Peyer's patch (tissue), 4 donors: ENCODE results near the gene SH3RF3. TPM values are rescaled to one million over a fixed set of nuclear protein-coding genes. Genes with fewer than 3 reads are reported as not detected.

ENCODE experiments used
- DNase-seq, 3 donors: peaks; one replicate each; pipeline ENCODE4 v3.0.0-alpha.2; 2017 to 2019
- H3K27ac ChIP-seq, 4 donors: fragments of 200-600 bp; sonication (generic); one replicate each; pipeline ENCODE4 v1.5.1; 2016 to 2019
- H3K27me3 ChIP-seq, 2 donors: fragments of 200-600 bp; sonication (generic); one replicate each; pipeline ENCODE4 v1.5.1; 2019
- H3K36me3 ChIP-seq, 3 donors: fragments of 200-600 bp; sonication (generic); one replicate each; pipeline ENCODE4 v1.5.1; 2016 to 2019
- H3K4me1 ChIP-seq, 4 donors: fragments of 200-600 bp; sonication (generic); one replicate each; pipeline ENCODE4 v1.5.1; 2016 to 2019
- H3K4me3 ChIP-seq, 4 donors: fragments of 200-600 bp; sonication (generic); 1 replicate in 3 of 4; 2 replicates in 1 of 4; pipeline ENCODE4 v1.5.1; 2016 to 2019; ENCODE audit warnings: mild to moderate bottlenecking in 1 of 4
- H3K9me3 ChIP-seq, 4 donors: fragments of 200-600 bp; sonication (generic); one replicate each; pipeline ENCODE4 v1.5.1; 2016 to 2019; ENCODE audit warnings: mild to moderate bottlenecking in 1 of 4
- POLR2A ChIP-seq, 2 donors: fragments of 450-650 bp; IDR thresholded peaks; one replicate each; pipeline ENCODE4 v1.5.1; 2017; ENCODE audit warnings: antibody characterized with exemption in 2 of 2, mild to moderate bottlenecking in 2 of 2, moderate library complexity in 2 of 2
- total RNA-seq, 4 donors: library from RNA; depleted of rRNA; stranded (reverse); fragments of >200 nt; gene quantifications; one replicate each; pipeline ENCODE4 v1.1.0, GENCODE V29; 2016
- TF ChIP-seq, protein P1 (sequence below), 6 experiments: fragments of 450-650 bp in 4 of 6; fragments of 200-600 bp in 2 of 6; sonication (generic) in 1 of 6; IDR thresholded peaks; one replicate each; pipeline ENCODE4 v1.5.1; 2017 to 2019; ENCODE audit warnings: antibody characterized with exemption in 6 of 6, mild to moderate bottlenecking in 3 of 6, moderate library complexity in 1 of 6

SH3RF3 gene
- total RNA-seq, 4 donors from 2014 or later: 1.1 to 5.0 (median 3.3) TPM

- Histone ChIP-seq H3K27me3 (no peaks in the 10 kb centered on the region), H3K9me3 (no peaks in the 10 kb centered on the region), H3K36me3 (no peaks in the 10 kb centered on the region), H3K4me3 (no peak overlapping the region), H3K4me1 (peaks cover 0 to 16% (median 0%) of the 10 kb centered on the region in 4 donors), H3K27ac (peak overlapping the region in 1 of 4 donors; percentile 18)
- TF ChIP-seq POLR2A (IDR thresholded peaks at IDR 0.05): no peak
- TF ChIP-seq, protein P1, sequence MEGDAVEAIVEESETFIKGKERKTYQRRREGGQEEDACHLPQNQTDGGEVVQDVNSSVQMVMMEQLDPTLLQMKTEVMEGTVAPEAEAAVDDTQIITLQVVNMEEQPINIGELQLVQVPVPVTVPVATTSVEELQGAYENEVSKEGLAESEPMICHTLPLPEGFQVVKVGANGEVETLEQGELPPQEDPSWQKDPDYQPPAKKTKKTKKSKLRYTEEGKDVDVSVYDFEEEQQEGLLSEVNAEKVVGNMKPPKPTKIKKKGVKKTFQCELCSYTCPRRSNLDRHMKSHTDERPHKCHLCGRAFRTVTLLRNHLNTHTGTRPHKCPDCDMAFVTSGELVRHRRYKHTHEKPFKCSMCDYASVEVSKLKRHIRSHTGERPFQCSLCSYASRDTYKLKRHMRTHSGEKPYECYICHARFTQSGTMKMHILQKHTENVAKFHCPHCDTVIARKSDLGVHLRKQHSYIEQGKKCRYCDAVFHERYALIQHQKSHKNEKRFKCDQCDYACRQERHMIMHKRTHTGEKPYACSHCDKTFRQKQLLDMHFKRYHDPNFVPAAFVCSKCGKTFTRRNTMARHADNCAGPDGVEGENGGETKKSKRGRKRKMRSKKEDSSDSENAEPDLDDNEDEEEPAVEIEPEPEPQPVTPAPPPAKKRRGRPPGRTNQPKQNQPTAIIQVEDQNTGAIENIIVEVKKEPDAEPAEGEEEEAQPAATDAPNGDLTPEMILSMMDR (IDR thresholded peaks at IDR 0.05): no peak
- DNase-seq: no peak
Observed at GRCh38 chr2:109247340-109247739, 118.3 kb downstream of the SH3RF3 start.

- no peaks in the 10 kb centered on the region for H3K36me3 ChIP-seq
- H3K27me3 ChIP-seq: no peaks in the 10 kb centered on the region
- no peak for DNase-seq
- TF ChIP-seq, protein P1 (IDR thresholded peaks at IDR 0.05): no peak
- TF ChIP-seq POLR2A (IDR thresholded peaks at IDR 0.05): no peak
- no peaks in the 10 kb centered on the region for H3K9me3 ChIP-seq
- H3K4me3 ChIP-seq: no peak overlapping the region
- peaks cover 0 to 16% (median 0%) of the 10 kb centered on the region in 4 donors for H3K4me1 ChIP-seq
- peak overlapping the region in 1 of 4 donors; percentile 18 for H3K27ac ChIP-seq
Observed at GRCh38 chr2:109247812-109248211, 118.8 kb downstream of the SH3RF3 start.

GRCh38 chr2:109248590-109248989 lies 119.6 kb downstream of the SH3RF3 start:
- Histone ChIP-seq H3K27me3 (no peaks in the 10 kb centered on the region), H3K27ac (no peak overlapping the region), H3K4me1 (peaks cover 0 to 12% (median 0%) of the 10 kb centered on the region in 4 donors), H3K9me3 (no peaks in the 10 kb centered on the region), H3K36me3 (no peaks in the 10 kb centered on the region), H3K4me3 (no peak overlapping the region)
- DNase-seq: no peak
- no peak for TF ChIP-seq POLR2A (IDR thresholded peaks at IDR 0.05)
- TF ChIP-seq, protein P1 (IDR thresholded peaks at IDR 0.05): no peak

DNA sequence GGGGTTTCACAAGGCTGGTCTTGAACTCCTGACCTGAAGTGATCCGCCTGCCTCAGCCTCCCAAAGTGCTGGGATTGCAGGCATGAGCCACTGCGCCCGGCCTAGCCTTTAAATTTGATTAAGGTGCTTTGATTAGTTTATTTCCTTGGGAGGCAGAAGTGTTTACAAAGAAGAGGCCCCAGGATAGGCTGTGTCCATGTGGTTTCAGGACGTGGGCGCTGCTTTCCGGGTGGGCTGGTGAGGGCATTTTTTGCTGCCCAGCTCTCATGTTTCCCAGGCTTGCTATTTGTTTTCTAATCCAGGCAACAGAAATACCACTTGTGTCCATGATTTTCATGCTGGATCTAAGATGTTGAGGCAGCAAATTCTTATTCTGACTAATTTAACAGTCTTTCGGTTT lies 124.2 kb downstream of the SH3RF3 start:
- Histone ChIP-seq H3K27me3 (no peaks in the 10 kb centered on the region), H3K27ac (no peak overlapping the region), H3K4me3 (no peak overlapping the region), H3K4me1 (peaks cover 0 to 5% (median 0%) of the 10 kb centered on the region in 4 donors), H3K9me3 (no peaks in the 10 kb centered on the region), H3K36me3 (no peaks in the 10 kb centered on the region)
- TF ChIP-seq, protein P1 (IDR thresholded peaks at IDR 0.05): no peak
- TF ChIP-seq POLR2A (IDR thresholded peaks at IDR 0.05): no peak
- DNase-seq: no peak

GRCh38 chr2:109254174-109254904 lies 125.3 kb downstream of the SH3RF3 start:
- TF ChIP-seq POLR2A (IDR thresholded peaks at IDR 0.05): no peak
- TF ChIP-seq, protein P1 (IDR thresholded peaks at IDR 0.05): no peak
- no peak overlapping the region for H3K27ac ChIP-seq
- H3K9me3 ChIP-seq: no peaks in the 10 kb centered on the region
- H3K36me3 ChIP-seq: no peaks in the 10 kb centered on the region
- H3K4me3 ChIP-seq: no peak overlapping the region
- no peaks in the 10 kb centered on the region for H3K27me3 ChIP-seq
- no peak for DNase-seq
- peaks cover 0 to 5% (median 0%) of the 10 kb centered on the region in 4 donors for H3K4me1 ChIP-seq
